GM19025 (cell line): ENCODE data around the gene GLCCI1.
"Not testable (repeated sequence)": the region's sequence is repeated elsewhere in the genome, so short reads cannot be mapped to it uniquely, and the experiment has no call there.

ENCODE experiments used
- ATAC-seq: cut with Tn5 transposase; IDR thresholded peaks from one replicate; pipeline ENCODE4 v1.9.1; 2021; ENCODE audit warnings: mild to moderate bottlenecking, low read depth, moderate library complexity; ENCODE audit not compliant: unreplicated experiment

Gene GLCCI1

DNA sequence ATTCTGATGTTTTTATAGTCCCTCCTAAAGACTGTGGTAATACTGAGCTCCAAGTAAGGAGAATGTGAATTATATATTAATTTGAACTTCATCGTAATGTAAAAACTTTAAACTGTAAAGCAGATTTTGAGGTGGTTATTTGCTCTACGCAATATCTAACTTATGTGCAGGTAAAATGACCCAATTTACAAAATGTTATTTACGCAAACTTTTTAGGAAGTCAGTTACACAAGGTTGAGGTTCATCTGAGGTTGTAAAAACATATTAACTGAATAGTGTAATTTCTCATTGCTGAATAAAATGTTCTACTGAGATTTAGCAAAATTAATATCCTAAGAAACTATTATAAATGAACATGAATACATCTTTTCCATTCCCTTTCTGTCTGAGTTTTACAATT lies 15.8 kb downstream of the GLCCI1 start:
- ATAC-seq, result no peak

DNA sequence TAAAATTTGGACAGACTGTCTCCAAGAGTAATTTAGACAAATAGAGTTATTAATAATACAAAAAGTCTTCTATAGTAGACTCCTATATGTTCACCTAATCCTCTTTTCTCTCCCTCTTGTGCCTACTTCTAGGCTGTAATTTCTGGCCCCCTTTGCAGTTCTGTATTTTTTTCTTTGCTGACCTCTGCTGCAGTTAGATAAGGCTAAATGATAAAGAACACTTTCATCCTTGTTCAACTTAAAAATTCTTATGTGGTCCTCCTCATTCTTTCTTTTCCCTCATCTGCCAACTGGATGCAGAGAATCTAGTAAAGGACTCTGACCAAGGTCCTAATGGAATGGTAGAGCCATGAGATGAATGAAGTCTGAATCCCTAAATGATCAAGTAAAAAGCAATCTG lies 20.1 kb downstream of the GLCCI1 start:
- no peak for ATAC-seq

- no peak for ATAC-seq
Measured at GRCh38 chr7:7989133-7989532, 20.5 kb downstream of the GLCCI1 start.

DNA sequence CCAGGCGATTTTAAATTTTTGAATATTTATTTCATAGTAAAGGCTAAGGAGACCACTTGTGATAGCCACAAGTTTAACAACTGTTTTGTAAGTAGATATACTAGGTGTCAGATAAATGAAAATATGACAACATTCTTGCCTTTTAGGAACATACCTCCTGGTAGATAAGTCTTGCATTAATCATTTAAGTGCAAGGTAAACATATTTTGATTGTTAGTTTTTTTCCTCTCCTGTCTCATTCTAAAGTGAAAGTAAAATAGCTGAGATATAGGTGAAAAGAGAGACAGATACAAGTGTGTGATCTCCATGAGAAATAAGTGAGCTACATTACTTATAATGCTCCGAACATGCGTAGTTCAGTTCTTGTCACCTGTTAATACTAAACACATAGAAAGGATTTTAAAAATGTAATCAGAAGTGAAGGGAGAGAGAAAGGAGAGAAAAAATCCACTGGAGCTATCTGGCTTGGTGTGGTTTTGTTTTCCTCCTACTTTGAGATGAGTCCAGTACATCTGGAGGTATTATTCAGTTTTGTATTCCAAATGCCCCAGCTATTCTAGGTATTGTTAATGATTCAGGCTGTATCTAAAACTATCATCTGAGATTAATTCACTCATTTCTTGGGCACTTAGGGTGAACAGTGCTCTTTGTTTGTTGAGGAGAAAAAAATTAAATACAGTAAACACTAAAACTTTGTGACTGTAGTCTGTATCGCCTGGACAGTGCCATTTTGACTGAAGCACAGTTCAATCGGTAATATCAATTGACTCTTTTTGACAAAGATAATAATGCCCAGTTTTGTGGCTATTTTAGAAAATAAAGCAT lies 21.2 kb downstream of the GLCCI1 start:
- no peak for ATAC-seq

GRCh38 chr7:7990441-7990761 lies 21.8 kb downstream of the GLCCI1 start:
- no peak for ATAC-seq

- no peak for ATAC-seq
Measured at GRCh38 chr7:7992506-7992905, 23.9 kb downstream of the GLCCI1 start.

DNA sequence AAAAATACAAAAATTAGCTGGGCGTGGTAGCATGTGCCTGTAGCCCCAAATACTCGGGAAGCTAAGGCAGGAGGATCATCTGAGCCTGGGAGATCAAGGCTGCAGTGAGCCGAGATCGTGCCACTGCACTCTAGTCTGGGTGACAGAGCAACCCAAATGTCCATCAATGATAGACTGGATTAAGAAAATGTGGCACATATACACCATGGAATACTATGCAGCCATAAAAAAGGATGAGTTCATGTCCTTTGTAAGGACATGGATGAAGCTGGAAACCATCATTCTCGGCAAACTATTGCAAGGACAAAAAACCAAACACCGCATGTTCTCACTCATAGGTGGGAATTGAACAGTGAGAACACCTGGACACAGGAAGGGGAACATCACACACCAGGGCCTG lies 26.8 kb downstream of the GLCCI1 start:
- not testable (repeated sequence) for ATAC-seq

DNA sequence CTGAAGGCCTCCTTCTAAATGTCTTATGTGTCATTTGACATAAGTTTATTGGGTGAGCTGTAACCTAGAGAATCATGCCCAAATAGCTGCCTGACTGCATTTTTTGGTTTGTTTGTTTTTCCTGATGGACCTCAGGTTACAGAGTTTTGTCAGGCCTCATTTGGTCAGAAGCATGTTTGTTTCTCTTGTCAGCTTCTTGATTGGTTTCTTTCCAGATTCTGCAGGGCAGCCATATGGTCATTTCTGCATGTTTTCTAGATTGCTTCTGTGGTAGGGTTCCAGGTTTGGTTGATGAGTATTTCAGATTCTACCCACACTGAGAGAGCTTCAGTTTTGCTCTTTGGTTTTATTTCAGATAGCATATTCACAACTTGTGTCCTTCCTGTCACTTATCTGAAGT lies 28.0 kb downstream of the GLCCI1 start:
- no peak for ATAC-seq

DNA sequence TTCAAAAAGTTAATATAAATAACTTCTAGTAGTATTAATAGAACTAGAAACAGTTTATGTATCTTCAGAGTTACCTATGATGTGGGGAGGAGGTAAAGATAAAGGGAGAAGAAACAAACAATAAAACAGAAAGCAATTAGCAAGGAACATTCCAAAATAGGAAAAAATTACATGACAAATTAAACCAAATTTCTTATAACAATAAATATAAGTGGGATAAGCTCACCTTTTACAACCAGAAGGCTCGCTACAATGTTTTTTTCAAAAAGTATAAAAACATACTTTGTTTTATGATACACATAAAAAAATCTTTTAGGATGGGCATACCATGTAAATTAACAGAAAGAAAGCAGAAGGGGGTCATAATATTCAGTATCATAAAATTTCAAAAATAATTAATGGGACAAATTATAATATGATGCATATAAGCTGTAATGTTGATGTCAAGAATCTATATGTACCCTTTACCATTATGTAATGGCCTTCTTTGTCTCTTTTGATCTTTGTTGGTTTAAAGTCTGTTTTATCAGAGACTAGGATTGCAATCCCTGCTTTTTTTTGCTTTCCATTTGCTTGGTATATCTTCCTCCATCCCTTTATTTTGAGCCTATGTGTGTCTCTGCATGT lies 31.8 kb downstream of the GLCCI1 start:
- no peak for ATAC-seq

DNA sequence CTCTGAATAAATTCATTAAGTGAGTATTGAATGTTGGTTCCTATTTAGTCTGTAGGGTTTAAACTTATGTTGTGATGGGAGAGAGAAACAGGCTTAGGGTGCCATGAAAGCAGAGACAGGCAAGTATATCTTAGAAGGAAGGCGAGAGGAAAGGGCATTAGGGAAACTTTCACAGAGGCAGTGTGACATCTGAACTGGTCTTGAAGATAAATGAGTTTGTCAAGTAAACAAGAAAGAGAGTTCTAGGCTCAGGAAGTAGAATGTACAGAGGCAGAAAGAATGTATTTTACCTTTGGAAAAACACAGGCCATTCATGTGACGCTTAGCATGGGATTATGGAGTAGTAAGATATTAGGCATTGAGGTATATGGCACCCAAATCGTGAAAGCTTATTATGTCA lies 34.5 kb downstream of the GLCCI1 start:
- no peak for ATAC-seq

DNA sequence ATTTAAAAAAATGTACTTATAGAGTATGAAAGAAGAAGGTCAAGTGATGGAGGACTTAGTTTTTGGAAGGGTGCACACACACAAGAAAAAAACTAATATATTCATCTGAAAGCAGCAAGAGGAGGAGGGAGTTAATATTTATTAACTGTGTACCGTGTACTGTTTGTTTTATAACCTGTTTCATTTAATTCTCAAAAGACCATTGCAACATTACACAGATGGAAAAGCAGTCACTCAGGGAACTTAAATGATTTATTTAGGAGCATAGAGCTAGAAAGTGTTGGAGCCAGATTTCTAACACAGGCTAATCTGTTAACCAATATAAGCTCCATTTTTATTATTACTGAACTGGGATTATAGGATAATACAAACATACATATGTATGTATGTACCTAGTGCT lies 36.7 kb downstream of the GLCCI1 start:
- no peak for ATAC-seq

- no peak for ATAC-seq
Measured at GRCh38 chr7:8014399-8014798, 45.8 kb downstream of the GLCCI1 start.

GRCh38 chr7:8015100-8015745 lies 46.6 kb downstream of the GLCCI1 start:
- ATAC-seq, result no peak

DNA sequence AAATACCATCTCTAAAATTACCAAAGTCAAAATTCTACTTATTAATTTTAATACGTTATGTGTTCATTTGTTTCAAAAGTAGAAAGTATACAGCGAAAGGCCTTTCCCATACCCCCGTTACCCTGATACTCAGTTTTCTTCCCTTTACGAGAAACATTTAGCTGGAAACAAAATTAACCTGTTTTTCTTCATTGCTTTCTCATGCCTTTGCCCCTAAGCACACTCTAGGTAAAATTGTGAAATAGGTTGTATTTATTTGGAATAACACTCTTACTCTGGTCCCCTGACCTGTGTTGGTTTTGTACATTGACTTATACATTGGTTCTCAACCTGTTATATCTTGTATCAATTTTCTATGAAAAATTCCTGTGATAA lies 47.1 kb downstream of the GLCCI1 start:
- ATAC-seq, result no peak

DNA sequence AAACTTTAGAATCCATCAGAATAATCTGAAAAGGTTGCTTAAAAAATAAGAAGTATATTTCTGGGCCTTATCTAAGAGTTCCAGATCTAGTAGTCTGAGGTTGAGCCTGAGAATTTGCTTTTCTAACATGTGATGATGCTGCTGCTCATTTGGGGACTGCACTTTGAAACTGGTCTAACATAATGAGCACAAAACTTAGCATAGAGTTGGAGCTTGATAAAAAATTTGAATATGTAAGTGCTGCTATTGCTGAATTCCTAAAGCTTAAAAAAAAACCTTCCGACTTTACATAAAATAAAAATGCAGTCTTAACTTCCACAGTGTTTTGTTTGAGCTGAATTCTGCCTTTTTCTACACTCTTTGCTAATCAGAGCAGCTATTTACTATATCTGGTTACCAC lies 48.8 kb downstream of the GLCCI1 start:
- no peak for ATAC-seq

GRCh38 chr7:8018961-8019360 lies 50.4 kb downstream of the GLCCI1 start:
- no peak for ATAC-seq

- ATAC-seq, result no peak
Measured at GRCh38 chr7:8022628-8023027, 54.0 kb downstream of the GLCCI1 start.

- no peak for ATAC-seq
Measured at GRCh38 chr7:8035192-8035591, 66.6 kb downstream of the GLCCI1 start.

DNA sequence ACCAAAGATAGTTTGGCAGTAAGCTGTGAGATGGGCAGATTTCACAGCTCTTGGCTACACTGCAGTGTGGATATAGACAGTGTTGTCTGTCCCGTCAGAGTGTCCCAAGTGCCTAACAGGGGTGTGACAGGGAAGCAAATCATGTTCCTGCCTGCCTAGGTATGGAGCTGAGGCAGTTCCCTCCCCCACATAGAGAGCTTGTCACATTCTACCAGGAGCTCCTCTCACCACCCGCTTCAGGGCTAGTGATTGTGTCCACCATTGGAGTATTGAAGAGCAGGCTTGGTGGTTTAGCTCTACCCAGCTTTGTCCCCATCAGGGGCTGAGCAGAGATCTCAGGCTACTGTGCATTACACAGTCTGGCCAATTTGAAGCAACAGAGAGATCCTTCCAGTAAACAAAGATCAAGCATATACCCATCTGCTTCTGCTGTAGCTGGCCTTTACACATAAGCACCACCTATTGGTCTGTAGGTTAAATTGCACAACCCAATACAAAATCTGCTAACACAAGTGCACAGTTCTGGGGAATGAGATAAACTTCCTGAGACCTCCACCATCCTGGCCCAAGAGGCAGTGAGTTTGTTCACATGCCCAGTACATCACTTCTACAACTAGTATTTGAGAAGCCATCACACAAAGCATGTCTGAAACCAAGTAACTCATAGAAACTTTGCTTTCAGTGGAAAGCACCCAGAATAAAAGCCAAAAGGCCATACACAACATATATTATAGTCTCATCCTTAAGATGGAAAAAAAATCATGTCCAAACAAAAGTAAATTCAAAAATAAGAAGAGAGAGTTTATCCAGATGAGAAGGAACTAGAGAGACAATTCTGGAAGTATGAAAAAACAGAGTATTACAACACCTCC lies 67.3 kb downstream of the GLCCI1 start:
- no peak for ATAC-seq

DNA sequence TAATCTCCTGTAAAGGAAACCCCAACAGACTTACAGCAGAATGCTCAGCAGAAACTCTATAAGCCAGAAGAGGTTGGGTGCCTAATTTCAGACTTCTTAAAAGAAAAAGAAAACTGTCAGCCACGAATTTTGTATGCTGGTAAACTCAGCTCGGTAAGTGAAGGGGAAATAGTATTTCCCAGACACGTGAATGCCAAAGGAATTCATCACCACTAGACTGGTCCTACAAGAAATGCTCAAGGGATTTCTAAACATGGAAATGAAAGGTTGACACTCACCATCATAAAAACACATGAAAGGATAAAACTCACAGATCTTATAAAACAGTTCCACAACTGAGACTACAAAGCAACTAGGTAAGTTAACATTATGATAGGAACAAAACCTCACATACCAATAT lies 68.6 kb downstream of the GLCCI1 start:
- no peak for ATAC-seq

GRCh38 chr7:8040768-8041369 lies 72.3 kb downstream of the GLCCI1 start:
- ATAC-seq, result no peak
